HEK293 (cell line): ENCODE data around the gene BMP6.

Experiments used
- CTCF ChIA-PET: fragments of 350-600 bp; formaldehyde crosslinking; extraction: SDS; loops from one replicate; lab custom pipeline; 2021; ENCODE audit warnings: antibody characterized with exemption; lab: Yijun Ruan, JAX
- POLR2A ChIA-PET: fragments of 300-600 bp; formaldehyde crosslinking; extraction: SDS; loops from one replicate; lab custom pipeline; 2020; ENCODE audit warnings: antibody characterized with exemption, inconsistent platforms; lab: Yijun Ruan, JAX
- H3K27ac ChIP-seq: fragments of 200-500 bp; sonication (Bioruptor generic); 2 replicates; pipeline ENCODE4 v1.5.1; 2014; ENCODE audit warnings: low read depth, low read length, control low read depth, inconsistent platforms; ENCODE audit errors: extremely low read depth
- H3K36me3 ChIP-seq, 2 experiments: fragments of 200-500 bp in 1 of 2; sonication (Bioruptor generic) in 1 of 2; 1 replicate in 1 of 2; 2 replicates in 1 of 2; pipeline ENCODE4 v1.5.1; 2014 to 2017; ENCODE audit warnings: inconsistent platforms in 2 of 2, low read length in 2 of 2; ENCODE audit not compliant: control insufficient read depth in 2 of 2, insufficient read depth in 1 of 2
- H3K4me1 ChIP-seq: fragments of 200-500 bp; sonication (Bioruptor generic); 2 replicates; pipeline ENCODE4 v1.5.1; 2014; ENCODE audit warnings: mild to moderate bottlenecking, low read length, inconsistent platforms; ENCODE audit not compliant: control insufficient read depth, insufficient read depth
- H3K4me3 ChIP-seq: 2 replicates; pipeline ENCODE4 v1.5.1; 2011; ENCODE audit warnings: low read depth, mild to moderate bottlenecking, control low read depth, low read length, moderate library complexity
- H3K9me3 ChIP-seq: fragments of 200-500 bp; sonication (Bioruptor generic); 2 replicates; pipeline ENCODE4 v1.5.1; 2014; ENCODE audit warnings: low read depth, low read length, inconsistent platforms; ENCODE audit not compliant: control insufficient read depth, insufficient read depth
- MEIS1 ChIP-seq: sonication (generic); formaldehyde crosslinking; IDR thresholded peaks from 2 replicates; pipeline ENCODE4 v1.8.1; 2022; ENCODE audit warnings: missing genetic modification reagents, mild to moderate bottlenecking, borderline replicate concordance
- MYNN ChIP-seq: fragments of 450-650 bp; formaldehyde crosslinking; IDR thresholded peaks from 2 replicates; pipeline ENCODE4 v1.5.1; 2016; ENCODE audit warnings: missing biosample characterization, missing genetic modification characterization, borderline replicate concordance
- ZNF114 ChIP-seq: fragments of 450-650 bp; formaldehyde crosslinking; IDR thresholded peaks from 2 replicates; pipeline ENCODE4 v1.5.0; 2017; ENCODE audit warnings: missing biosample characterization, missing genetic modification characterization
- ZNF121 ChIP-seq: fragments of 450-650 bp; formaldehyde crosslinking; IDR thresholded peaks from 2 replicates; pipeline ENCODE4 v1.5.1; 2016; ENCODE audit warnings: missing biosample characterization, missing genetic modification characterization
- ZNF214 ChIP-seq: fragments of 450-650 bp; formaldehyde crosslinking; IDR thresholded peaks from 2 replicates; pipeline ENCODE4 v1.5.1; 2017; ENCODE audit warnings: missing biosample characterization, mild to moderate bottlenecking, missing genetic modification characterization, borderline replicate concordance
- ZNF335 ChIP-seq: fragments of 450-650 bp; formaldehyde crosslinking; conservative IDR thresholded peaks from 2 replicates; pipeline ENCODE4 v1.5.1; 2016; ENCODE audit warnings: missing biosample characterization, missing genetic modification characterization
- ZNF391 ChIP-seq: fragments of 450-650 bp; formaldehyde crosslinking; IDR thresholded peaks from 2 replicates; pipeline ENCODE4 v1.5.1; 2016; ENCODE audit warnings: low read depth, missing biosample characterization, missing genetic modification characterization, borderline replicate concordance
- ZNF426 ChIP-seq: fragments of 450-650 bp; formaldehyde crosslinking; IDR thresholded peaks from 2 replicates; pipeline ENCODE4 v1.5.1; 2017; ENCODE audit warnings: missing biosample characterization, missing genetic modification characterization, mild to moderate bottlenecking, inconsistent platforms, moderate library complexity
- ZNF48 ChIP-seq: fragments of 450-650 bp; formaldehyde crosslinking; IDR thresholded peaks from 2 replicates; pipeline ENCODE4 v1.5.1; 2016; ENCODE audit warnings: missing biosample characterization, missing genetic modification characterization
- ZNF624 ChIP-seq: fragments of 450-650 bp; formaldehyde crosslinking; IDR thresholded peaks from 2 replicates; pipeline ENCODE4 v1.5.1; 2017; ENCODE audit warnings: missing biosample characterization, missing genetic modification characterization
- ZNF660 ChIP-seq: fragments of 450-650 bp; IDR thresholded peaks from 2 replicates; pipeline ENCODE4 v1.5.1; 2018; ENCODE audit warnings: missing biosample characterization, mild to moderate bottlenecking, missing genetic modification characterization
- ZNF707 ChIP-seq: fragments of 450-650 bp; formaldehyde crosslinking; IDR thresholded peaks from 2 replicates; pipeline ENCODE4 v1.5.1; 2016; ENCODE audit warnings: missing biosample characterization, missing genetic modification characterization
- ZNF785 ChIP-seq: fragments of 450-650 bp; formaldehyde crosslinking; IDR thresholded peaks from 2 replicates; pipeline ENCODE4 v1.5.1; 2016; ENCODE audit warnings: missing biosample characterization, missing genetic modification characterization
- TF ChIP-seq, protein P1 (sequence below): fragments of 450-650 bp; formaldehyde crosslinking; conservative IDR thresholded peaks from 2 replicates; pipeline ENCODE4 v1.5.1; 2016; ENCODE audit warnings: low read depth, missing biosample characterization, missing genetic modification characterization
- TF ChIP-seq, protein P2 (sequence below): fragments of 450-650 bp; formaldehyde crosslinking; IDR thresholded peaks from 2 replicates; pipeline ENCODE4 v1.5.1; 2016; ENCODE audit warnings: missing biosample characterization, missing genetic modification characterization
- TF ChIP-seq, protein P3 (sequence below): fragments of 450-650 bp; formaldehyde crosslinking; IDR thresholded peaks from 2 replicates; pipeline ENCODE4 v1.5.1; 2016; ENCODE audit warnings: missing biosample characterization, missing genetic modification characterization
- TF ChIP-seq, protein P4 (sequence below): fragments of 450-650 bp; formaldehyde crosslinking; IDR thresholded peaks from 2 replicates; pipeline ENCODE4 v1.5.1; 2016; ENCODE audit warnings: missing biosample characterization, missing genetic modification characterization
- TF ChIP-seq, protein P5 (sequence below): fragments of 450-650 bp; formaldehyde crosslinking; IDR thresholded peaks from 2 replicates; pipeline ENCODE4 v1.5.1; 2016; ENCODE audit warnings: missing biosample characterization, missing genetic modification characterization

The BMP6 gene

DNA sequence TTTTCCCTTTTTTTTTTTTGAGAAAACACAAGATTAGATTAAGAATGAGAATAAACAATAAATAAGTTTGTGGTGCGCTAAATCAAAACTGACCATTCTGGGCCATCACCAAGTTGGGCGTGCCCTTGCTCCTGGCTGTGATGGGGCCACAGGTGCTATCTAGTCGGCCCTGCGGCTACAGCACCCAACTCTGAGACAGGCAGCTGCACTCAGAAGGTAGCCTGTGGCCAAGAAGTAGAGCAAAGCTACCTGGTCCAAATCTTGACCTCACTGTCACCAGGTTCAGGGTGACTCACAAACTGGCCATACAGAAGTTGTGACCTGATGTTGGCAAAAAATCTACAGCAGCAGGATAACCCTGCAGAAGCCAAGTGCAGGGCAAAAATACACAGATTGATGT lies 181.3 kb downstream of the BMP6 start:
- TF ChIP-seq, protein P1, sequence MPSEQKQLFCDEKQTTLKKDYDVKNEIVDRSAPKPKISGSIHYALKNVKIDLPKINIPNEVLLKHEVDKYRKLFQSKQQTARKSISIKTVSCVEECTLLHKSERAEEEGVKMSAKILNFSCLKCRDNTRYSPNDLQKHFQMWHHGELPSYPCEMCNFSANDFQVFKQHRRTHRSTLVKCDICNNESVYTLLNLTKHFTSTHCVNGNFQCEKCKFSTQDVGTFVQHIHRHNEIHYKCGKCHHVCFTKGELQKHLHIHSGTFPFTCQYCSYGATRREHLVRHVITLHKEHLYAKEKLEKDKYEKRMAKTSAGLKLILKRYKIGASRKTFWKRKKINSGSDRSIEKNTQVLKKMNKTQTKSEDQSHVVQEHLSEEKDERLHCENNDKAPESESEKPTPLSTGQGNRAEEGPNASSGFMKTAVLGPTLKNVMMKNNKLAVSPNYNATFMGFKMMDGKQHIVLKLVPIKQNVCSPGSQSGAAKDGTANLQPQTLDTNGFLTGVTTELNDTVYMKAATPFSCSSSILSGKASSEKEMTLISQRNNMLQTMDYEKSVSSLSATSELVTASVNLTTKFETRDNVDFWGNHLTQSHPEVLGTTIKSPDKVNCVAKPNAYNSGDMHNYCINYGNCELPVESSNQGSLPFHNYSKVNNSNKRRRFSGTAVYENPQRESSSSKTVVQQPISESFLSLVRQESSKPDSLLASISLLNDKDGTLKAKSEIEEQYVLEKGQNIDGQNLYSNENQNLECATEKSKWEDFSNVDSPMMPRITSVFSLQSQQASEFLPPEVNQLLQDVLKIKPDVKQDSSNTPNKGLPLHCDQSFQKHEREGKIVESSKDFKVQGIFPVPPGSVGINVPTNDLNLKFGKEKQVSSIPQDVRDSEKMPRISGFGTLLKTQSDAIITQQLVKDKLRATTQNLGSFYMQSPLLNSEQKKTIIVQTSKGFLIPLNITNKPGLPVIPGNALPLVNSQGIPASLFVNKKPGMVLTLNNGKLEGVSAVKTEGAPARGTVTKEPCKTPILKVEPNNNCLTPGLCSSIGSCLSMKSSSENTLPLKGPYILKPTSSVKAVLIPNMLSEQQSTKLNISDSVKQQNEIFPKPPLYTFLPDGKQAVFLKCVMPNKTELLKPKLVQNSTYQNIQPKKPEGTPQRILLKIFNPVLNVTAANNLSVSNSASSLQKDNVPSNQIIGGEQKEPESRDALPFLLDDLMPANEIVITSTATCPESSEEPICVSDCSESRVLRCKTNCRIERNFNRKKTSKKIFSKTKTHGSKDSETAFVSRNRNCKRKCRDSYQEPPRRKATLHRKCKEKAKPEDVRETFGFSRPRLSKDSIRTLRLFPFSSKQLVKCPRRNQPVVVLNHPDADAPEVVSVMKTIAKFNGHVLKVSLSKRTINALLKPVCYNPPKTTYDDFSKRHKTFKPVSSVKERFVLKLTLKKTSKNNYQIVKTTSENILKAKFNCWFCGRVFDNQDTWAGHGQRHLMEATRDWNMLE (tag by site-specific recombination): no peak
- TF ChIP-seq ZNF624 (tag by site-specific recombination) (no peak), MEIS1 (CRISPR knock-in tag) (no peak), ZNF785 (tag by site-specific recombination) (no peak), ZNF426 (tag by site-specific recombination) (no peak), ZNF48 (tag by site-specific recombination) (no peak), ZNF707 (no peak), ZNF391 (tag by site-specific recombination) (no peak), ZNF660 (tag by site-specific recombination) (no peak), ZNF214 (tag by site-specific recombination) (no peak), ZNF335 (no peak), MYNN (no peak), ZNF121 (no peak), ZNF114 (tag by site-specific recombination) (no peak)
- TF ChIP-seq, protein P2, sequence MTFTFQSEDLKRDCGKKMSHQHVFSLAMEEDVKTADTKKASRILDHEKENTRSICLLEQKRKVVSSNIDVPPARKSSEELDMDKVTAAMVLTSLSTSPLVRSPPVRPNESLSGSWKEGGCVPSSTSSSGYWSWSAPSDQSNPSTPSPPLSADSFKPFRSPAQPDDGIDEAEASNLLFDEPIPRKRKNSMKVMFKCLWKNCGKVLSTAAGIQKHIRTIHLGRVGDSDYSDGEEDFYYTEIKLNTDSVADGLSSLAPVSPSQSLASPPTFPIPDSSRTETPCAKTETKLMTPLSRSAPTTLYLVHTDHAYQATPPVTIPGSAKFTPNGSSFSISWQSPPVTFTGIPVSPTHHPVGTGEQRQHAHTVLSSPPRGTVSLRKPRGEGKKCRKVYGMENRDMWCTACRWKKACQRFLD: no peak
- TF ChIP-seq, protein P3, sequence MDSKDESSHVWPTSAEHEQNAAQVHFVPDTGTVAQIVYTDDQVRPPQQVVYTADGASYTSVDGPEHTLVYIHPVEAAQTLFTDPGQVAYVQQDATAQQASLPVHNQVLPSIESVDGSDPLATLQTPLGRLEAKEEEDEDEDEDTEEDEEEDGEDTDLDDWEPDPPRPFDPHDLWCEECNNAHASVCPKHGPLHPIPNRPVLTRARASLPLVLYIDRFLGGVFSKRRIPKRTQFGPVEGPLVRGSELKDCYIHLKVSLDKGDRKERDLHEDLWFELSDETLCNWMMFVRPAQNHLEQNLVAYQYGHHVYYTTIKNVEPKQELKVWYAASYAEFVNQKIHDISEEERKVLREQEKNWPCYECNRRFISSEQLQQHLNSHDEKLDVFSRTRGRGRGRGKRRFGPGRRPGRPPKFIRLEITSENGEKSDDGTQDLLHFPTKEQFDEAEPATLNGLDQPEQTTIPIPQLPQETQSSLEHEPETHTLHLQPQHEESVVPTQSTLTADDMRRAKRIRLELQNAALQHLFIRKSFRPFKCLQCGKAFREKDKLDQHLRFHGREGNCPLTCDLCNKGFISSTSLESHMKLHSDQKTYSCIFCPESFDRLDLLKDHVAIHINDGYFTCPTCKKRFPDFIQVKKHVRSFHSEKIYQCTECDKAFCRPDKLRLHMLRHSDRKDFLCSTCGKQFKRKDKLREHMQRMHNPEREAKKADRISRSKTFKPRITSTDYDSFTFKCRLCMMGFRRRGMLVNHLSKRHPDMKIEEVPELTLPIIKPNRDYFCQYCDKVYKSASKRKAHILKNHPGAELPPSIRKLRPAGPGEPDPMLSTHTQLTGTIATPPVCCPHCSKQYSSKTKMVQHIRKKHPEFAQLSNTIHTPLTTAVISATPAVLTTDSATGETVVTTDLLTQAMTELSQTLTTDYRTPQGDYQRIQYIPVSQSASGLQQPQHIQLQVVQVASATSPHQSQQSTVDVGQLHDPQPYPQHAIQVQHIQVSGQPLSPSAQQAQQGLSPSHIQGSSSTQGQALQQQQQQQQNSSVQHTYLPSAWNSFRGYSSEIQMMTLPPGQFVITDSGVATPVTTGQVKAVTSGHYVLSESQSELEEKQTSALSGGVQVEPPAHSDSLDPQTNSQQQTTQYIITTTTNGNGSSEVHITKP (tag by site-specific recombination): no peak
- TF ChIP-seq, protein P4, sequence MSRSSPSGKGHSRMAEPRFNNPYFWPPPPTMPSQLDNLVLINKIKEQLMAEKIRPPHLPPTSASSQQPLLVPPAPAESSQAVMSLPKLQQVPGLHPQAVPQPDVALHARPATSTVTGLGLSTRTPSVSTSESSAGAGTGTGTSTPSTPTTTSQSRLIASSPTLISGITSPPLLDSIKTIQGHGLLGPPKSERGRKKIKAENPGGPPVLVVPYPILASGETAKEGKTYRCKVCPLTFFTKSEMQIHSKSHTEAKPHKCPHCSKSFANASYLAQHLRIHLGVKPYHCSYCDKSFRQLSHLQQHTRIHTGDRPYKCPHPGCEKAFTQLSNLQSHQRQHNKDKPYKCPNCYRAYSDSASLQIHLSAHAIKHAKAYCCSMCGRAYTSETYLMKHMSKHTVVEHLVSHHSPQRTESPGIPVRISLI (tag by site-specific recombination): no peak
- TF ChIP-seq, protein P5, sequence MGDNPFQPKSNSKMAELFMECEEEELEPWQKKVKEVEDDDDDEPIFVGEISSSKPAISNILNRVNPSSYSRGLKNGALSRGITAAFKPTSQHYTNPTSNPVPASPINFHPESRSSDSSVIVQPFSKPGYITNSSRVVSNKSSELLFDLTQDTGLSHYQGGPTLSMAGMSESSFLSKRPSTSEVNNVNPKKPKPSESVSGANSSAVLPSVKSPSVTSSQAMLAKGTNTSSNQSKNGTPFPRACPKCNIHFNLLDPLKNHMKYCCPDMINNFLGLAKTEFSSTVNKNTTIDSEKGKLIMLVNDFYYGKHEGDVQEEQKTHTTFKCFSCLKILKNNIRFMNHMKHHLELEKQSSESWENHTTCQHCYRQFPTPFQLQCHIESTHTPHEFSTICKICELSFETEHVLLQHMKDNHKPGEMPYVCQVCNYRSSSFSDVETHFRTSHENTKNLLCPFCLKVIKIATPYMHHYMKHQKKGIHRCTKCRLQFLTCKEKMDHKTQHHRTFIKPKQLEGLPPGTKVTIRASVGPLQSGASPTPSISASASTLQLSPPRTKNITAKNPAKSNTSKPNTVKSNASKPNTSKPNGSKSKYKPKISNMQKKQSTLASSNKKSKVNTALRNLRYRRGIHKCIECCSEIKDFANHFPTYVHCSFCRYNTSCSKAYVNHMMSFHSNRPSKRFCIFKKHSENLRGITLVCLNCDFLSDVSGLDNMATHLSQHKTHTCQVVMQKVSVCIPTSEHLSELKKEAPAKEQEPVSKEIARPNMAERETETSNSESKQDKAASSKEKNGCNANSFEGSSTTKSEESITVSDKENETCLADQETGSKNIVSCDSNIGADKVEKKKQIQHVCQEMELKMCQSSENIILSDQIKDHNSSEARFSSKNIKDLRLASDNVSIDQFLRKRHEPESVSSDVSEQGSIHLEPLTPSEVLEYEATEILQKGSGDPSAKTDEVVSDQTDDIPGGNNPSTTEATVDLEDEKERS (tag by site-specific recombination): no peak
- H3K36me3 ChIP-seq: peaks cover 12 to 40% of the 10 kb centered on the region in 2 experiments
- no peak overlapping the region for H3K4me3 ChIP-seq
- no peak overlapping the region for H3K27ac ChIP-seq
- ChIA-PET POLR2A (interaction anchor here (1.1 to 1.2 kb wide), 2 partner anchors 12 to 177 kb away, joined by 3 read pairs; no protein-coding TSS in a partner anchor), CTCF (interaction anchor here (0.6 to 1.4 kb wide), 4 partner anchors 11 to 1006 kb away, joined by 3 to 5 read pairs (median 4); no protein-coding TSS in a partner anchor)
- H3K4me1 ChIP-seq: peaks cover 8% of the 10 kb centered on the region; the same call in 1 of the 2 replicates
- no peaks in the 10 kb centered on the region for H3K9me3 ChIP-seq
